Dendritic cell treated with granulocyte-macrophage colony-stimulating factor and Interleukin-4, amounts not matched to agents 40 ng/mL and 50 ng/mL, for 4 days (primary cell): ENCODE results near the gene SEMA4D.

ENCODE experiments used
- H3K27ac Mint-ChIP-seq: one replicate; pipeline ENCODE4 v1.8.0; 2022; ENCODE audit warnings: mild to moderate bottlenecking, mixed read lengths
- H3K27me3 Mint-ChIP-seq: one replicate; pipeline ENCODE4 v1.8.0; 2022; ENCODE audit warnings: mild to moderate bottlenecking, mixed read lengths
- H3K36me3 Mint-ChIP-seq: one replicate; pipeline ENCODE4 v1.8.0; 2022; ENCODE audit warnings: low read depth, mixed read lengths
- H3K4me1 Mint-ChIP-seq: one replicate; pipeline ENCODE4 v1.8.0; 2022; ENCODE audit warnings: low read depth, mixed read lengths
- H3K4me3 Mint-ChIP-seq: one replicate; pipeline ENCODE4 v1.8.0; 2022; ENCODE audit warnings: mild to moderate bottlenecking, moderate library complexity, mixed read lengths
- H3K9me3 Mint-ChIP-seq: one replicate; pipeline ENCODE4 v1.8.0; 2022; ENCODE audit warnings: mixed read lengths
- intact Hi-C: fragments of 100-400 bp; cut with micrococcal nuclease; formaldehyde crosslinking; loops from one replicate; pipeline ENCODE4 v1.15.0; 2022

The SEMA4D gene

GRCh38 chr9:89312222-89312571 lies 185.7 kb downstream of the SEMA4D start:
- H3K4me1 Mint-ChIP-seq, result peaks cover 20% of the 10 kb centered on the region
- intact Hi-C loops, result no loop called here
- H3K36me3 Mint-ChIP-seq, result peaks cover 35% of the 10 kb centered on the region
- H3K27me3 Mint-ChIP-seq, result no peaks in the 10 kb centered on the region
- no peaks in the 10 kb centered on the region for H3K9me3 Mint-ChIP-seq
- peak overlapping the region; percentile 97 for H3K27ac Mint-ChIP-seq
- peak overlapping the region; percentile 90 for H3K4me3 Mint-ChIP-seq

DNA sequence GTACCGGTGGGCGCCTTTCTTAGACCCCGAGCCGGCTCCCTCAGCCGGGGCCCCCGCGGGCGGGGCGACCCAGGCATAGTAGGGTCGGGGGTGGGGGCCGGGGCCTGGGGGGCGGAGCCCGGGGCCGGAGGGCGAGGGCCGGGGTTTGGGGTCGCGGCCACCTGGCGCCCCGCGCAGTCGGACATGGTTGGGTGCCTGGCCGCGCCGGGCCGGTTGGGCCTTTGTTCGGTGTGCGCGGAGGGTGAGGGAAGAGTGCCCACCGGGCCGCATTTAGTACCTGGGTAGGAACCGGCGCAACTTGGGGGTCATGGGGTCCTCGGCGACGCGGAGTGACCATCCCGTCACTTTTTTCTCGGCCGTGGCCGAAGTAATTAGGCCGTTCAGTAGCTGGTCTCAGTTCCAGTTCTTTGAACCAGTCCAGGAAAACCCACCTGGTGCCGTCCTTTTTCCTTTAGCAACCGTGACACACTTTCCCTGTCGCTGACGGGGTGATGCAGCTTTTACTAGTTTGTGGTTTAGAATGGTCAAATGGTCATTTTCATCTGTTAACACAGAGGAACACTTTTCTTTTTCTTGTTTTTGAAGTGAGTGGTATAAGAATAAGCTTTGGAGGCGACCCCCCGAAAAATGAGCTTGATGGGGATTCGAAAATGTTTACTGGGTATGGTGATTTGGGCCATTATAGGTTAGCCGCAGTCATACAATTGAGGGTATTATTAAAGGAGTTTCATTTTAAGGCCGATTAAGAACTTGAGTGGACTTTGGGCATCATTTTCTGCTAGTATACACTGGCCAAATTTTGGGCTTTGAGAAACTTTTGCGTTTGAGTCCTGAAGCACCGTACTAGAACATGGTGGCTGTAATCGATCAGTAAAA lies 186.3 kb downstream of the SEMA4D start:
- Mint-ChIP-seq H3K36me3 (peaks cover 32% of the 10 kb centered on the region), H3K4me1 (peaks cover 17% of the 10 kb centered on the region)

More for the DNA sequence above, 186.3 kb downstream of the SEMA4D start:
- intact Hi-C loops, result no loop called here
- peak overlapping the region; percentile 90 for H3K4me3 Mint-ChIP-seq
- no peaks in the 10 kb centered on the region for H3K27me3 Mint-ChIP-seq
- H3K27ac Mint-ChIP-seq, result peak overlapping the region; percentile 97
- H3K9me3 Mint-ChIP-seq, result no peaks in the 10 kb centered on the region
